HEK293 (cell line): Measurements from ENCODE around the gene SIRPB2.

Experiments
- AEBP2 ChIP-seq: fragments of 450-650 bp; formaldehyde crosslinking; IDR thresholded peaks from 2 replicates; pipeline ENCODE4 v1.5.1; 2016; ENCODE audit warnings: missing biosample characterization, missing genetic modification characterization, borderline replicate concordance
- EGR2 ChIP-seq: fragments of 450-650 bp; formaldehyde crosslinking; IDR thresholded peaks from 2 replicates; pipeline ENCODE4 v1.5.1; 2016; ENCODE audit warnings: low read depth, missing biosample characterization, missing genetic modification characterization
- FEZF1 ChIP-seq: fragments of 450-650 bp; formaldehyde crosslinking; IDR thresholded peaks from 2 replicates; pipeline ENCODE4 v1.5.1; 2016; ENCODE audit warnings: missing biosample characterization, missing genetic modification characterization
- KLF10 ChIP-seq: fragments of 450-650 bp; IDR thresholded peaks from 2 replicates; pipeline ENCODE4 v1.5.1; 2018; ENCODE audit warnings: missing biosample characterization, mild to moderate bottlenecking, missing genetic modification characterization
- PATZ1 ChIP-seq: fragments of 450-650 bp; formaldehyde crosslinking; IDR thresholded peaks from 2 replicates; pipeline ENCODE4 v1.5.1; 2016; ENCODE audit warnings: missing biosample characterization, missing genetic modification characterization
- ZBTB26 ChIP-seq: fragments of 450-650 bp; formaldehyde crosslinking; optimal IDR thresholded peaks from 2 replicates; pipeline ENCODE3; 2016; ENCODE audit warnings: missing biosample characterization, mild to moderate bottlenecking, missing genetic modification characterization
- ZNF132 ChIP-seq: fragments of 450-650 bp; formaldehyde crosslinking; IDR thresholded peaks from 2 replicates; pipeline ENCODE4 v1.5.1; 2017; ENCODE audit warnings: missing biosample characterization, missing genetic modification characterization, borderline replicate concordance
- ZNF138 ChIP-seq: fragments of 450-650 bp; formaldehyde crosslinking; IDR thresholded peaks from 2 replicates; pipeline ENCODE4 v1.5.1; 2016; ENCODE audit warnings: missing biosample characterization, missing genetic modification characterization, borderline replicate concordance
- ZNF2 ChIP-seq: fragments of 450-650 bp; formaldehyde crosslinking; IDR thresholded peaks from 2 replicates; pipeline ENCODE4 v1.5.1; 2016; ENCODE audit warnings: missing biosample characterization, missing genetic modification characterization
- ZNF239 ChIP-seq: fragments of 450-650 bp; formaldehyde crosslinking; IDR thresholded peaks from 2 replicates; pipeline ENCODE4 v1.5.1; 2016; ENCODE audit warnings: missing biosample characterization, missing genetic modification characterization
- ZNF266 ChIP-seq: fragments of 450-650 bp; formaldehyde crosslinking; IDR thresholded peaks from 2 replicates; pipeline ENCODE4 v1.5.1; 2016; ENCODE audit warnings: missing biosample characterization, missing genetic modification characterization, low read depth
- ZNF311 ChIP-seq: fragments of 450-650 bp; formaldehyde crosslinking; IDR thresholded peaks from 2 replicates; pipeline ENCODE4 v1.5.1; 2017; ENCODE audit warnings: missing biosample characterization, missing genetic modification characterization, borderline replicate concordance
- ZNF449 ChIP-seq: fragments of 450-650 bp; formaldehyde crosslinking; IDR thresholded peaks from 2 replicates; pipeline ENCODE4 v1.5.1; 2017; ENCODE audit warnings: missing biosample characterization, mild to moderate bottlenecking, missing genetic modification characterization, moderate library complexity
- ZNF48 ChIP-seq: fragments of 450-650 bp; formaldehyde crosslinking; IDR thresholded peaks from 2 replicates; pipeline ENCODE4 v1.5.1; 2016; ENCODE audit warnings: missing biosample characterization, missing genetic modification characterization
- ZNF621 ChIP-seq: fragments of 450-650 bp; formaldehyde crosslinking; IDR thresholded peaks from 2 replicates; pipeline ENCODE4 v1.5.1; 2017; ENCODE audit warnings: missing biosample characterization, missing genetic modification characterization
- ZNF626 ChIP-seq: fragments of 450-650 bp; sonication (Bioruptor Pico); formaldehyde crosslinking; IDR thresholded peaks from 2 replicates; pipeline ENCODE4 v1.5.1; 2018; ENCODE audit warnings: missing biosample characterization, missing genetic modification characterization, inconsistent platforms
- ZNF654 ChIP-seq: fragments of 450-650 bp; formaldehyde crosslinking; IDR thresholded peaks from 2 replicates; pipeline ENCODE4 v1.5.1; 2016; ENCODE audit warnings: low read depth, missing biosample characterization, missing genetic modification characterization
- ZNF776 ChIP-seq: fragments of 450-650 bp; formaldehyde crosslinking; IDR thresholded peaks from 2 replicates; pipeline ENCODE4 v1.5.0; 2017; ENCODE audit warnings: missing biosample characterization, missing genetic modification characterization, borderline replicate concordance
- ZSCAN18 ChIP-seq: fragments of 450-650 bp; formaldehyde crosslinking; IDR thresholded peaks from 2 replicates; pipeline ENCODE4 v1.5.1; 2016; ENCODE audit warnings: missing biosample characterization, missing genetic modification characterization
- TF ChIP-seq, protein P1 (sequence below): fragments of 450-650 bp; IDR thresholded peaks from 2 replicates; pipeline ENCODE4 v1.5.1; 2018; ENCODE audit warnings: missing biosample characterization, missing genetic modification characterization
- TF ChIP-seq, protein P2 (sequence below): fragments of 450-650 bp; formaldehyde crosslinking; IDR thresholded peaks from 2 replicates; pipeline ENCODE4 v1.5.1; 2016; ENCODE audit warnings: missing biosample characterization, missing genetic modification characterization
- TF ChIP-seq, protein P3 (sequence below): fragments of 450-650 bp; formaldehyde crosslinking; IDR thresholded peaks from 2 replicates; pipeline ENCODE4 v1.5.1; 2016; ENCODE audit warnings: missing biosample characterization, missing genetic modification characterization

The SIRPB2 gene

GRCh38 chr20:1466211-1467081 is 24.8 kb downstream of the SIRPB2 start, which contains the start of gene NSFL1C (continued):
- TF ChIP-seq ZNF449 (tag by site-specific recombination) (peak; percentile 49; the same call in 1 of the 2 replicates), ZBTB26 (tag by site-specific recombination) (peak; percentile 75), ZNF138 (no peak), ZNF311 (tag by site-specific recombination) (no peak), AEBP2 (tag by site-specific recombination) (no peak), ZNF266 (tag by site-specific recombination) (no peak), PATZ1 (tag by site-specific recombination) (peak; percentile 20; the same call in 1 of the 2 replicates), FEZF1 (no peak), ZNF654 (no peak), EGR2 (0 out of 2 replicates have a peak, but pooled peaks have one; percentile 36), ZNF776 (tag by site-specific recombination) (no peak), ZNF48 (tag by site-specific recombination) (no peak), ZNF621 (no peak), ZNF626 (peak; percentile 96), ZNF2 (tag by site-specific recombination) (0 out of 2 replicates have a peak, but pooled peaks have one; percentile 7), ZSCAN18 (tag by site-specific recombination) (peak; percentile 75), ZNF132 (no peak), ZNF239 (tag by site-specific recombination) (no peak), KLF10 (tag by site-specific recombination) (peak; percentile 92)
- TF ChIP-seq, protein P1, sequence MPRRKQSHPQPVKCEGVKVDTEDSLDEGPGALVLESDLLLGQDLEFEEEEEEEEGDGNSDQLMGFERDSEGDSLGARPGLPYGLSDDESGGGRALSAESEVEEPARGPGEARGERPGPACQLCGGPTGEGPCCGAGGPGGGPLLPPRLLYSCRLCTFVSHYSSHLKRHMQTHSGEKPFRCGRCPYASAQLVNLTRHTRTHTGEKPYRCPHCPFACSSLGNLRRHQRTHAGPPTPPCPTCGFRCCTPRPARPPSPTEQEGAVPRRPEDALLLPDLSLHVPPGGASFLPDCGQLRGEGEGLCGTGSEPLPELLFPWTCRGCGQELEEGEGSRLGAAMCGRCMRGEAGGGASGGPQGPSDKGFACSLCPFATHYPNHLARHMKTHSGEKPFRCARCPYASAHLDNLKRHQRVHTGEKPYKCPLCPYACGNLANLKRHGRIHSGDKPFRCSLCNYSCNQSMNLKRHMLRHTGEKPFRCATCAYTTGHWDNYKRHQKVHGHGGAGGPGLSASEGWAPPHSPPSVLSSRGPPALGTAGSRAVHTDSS (tag by site-specific recombination): peak; percentile 63; the same call in 1 of the 2 replicates
- TF ChIP-seq, protein P2, sequence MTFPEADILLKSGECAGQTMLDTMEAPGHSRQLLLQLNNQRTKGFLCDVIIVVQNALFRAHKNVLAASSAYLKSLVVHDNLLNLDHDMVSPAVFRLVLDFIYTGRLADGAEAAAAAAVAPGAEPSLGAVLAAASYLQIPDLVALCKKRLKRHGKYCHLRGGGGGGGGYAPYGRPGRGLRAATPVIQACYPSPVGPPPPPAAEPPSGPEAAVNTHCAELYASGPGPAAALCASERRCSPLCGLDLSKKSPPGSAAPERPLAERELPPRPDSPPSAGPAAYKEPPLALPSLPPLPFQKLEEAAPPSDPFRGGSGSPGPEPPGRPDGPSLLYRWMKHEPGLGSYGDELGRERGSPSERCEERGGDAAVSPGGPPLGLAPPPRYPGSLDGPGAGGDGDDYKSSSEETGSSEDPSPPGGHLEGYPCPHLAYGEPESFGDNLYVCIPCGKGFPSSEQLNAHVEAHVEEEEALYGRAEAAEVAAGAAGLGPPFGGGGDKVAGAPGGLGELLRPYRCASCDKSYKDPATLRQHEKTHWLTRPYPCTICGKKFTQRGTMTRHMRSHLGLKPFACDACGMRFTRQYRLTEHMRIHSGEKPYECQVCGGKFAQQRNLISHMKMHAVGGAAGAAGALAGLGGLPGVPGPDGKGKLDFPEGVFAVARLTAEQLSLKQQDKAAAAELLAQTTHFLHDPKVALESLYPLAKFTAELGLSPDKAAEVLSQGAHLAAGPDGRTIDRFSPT (tag by site-specific recombination): no peak
- TF ChIP-seq, protein P3, sequence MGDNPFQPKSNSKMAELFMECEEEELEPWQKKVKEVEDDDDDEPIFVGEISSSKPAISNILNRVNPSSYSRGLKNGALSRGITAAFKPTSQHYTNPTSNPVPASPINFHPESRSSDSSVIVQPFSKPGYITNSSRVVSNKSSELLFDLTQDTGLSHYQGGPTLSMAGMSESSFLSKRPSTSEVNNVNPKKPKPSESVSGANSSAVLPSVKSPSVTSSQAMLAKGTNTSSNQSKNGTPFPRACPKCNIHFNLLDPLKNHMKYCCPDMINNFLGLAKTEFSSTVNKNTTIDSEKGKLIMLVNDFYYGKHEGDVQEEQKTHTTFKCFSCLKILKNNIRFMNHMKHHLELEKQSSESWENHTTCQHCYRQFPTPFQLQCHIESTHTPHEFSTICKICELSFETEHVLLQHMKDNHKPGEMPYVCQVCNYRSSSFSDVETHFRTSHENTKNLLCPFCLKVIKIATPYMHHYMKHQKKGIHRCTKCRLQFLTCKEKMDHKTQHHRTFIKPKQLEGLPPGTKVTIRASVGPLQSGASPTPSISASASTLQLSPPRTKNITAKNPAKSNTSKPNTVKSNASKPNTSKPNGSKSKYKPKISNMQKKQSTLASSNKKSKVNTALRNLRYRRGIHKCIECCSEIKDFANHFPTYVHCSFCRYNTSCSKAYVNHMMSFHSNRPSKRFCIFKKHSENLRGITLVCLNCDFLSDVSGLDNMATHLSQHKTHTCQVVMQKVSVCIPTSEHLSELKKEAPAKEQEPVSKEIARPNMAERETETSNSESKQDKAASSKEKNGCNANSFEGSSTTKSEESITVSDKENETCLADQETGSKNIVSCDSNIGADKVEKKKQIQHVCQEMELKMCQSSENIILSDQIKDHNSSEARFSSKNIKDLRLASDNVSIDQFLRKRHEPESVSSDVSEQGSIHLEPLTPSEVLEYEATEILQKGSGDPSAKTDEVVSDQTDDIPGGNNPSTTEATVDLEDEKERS: no peak
